ENCODE data around the gene CPNE5.

- TF ChIP-seq CTCF (IDR thresholded peaks at IDR 0.05) = no peak
- TF ChIP-seq POLR2A (IDR thresholded peaks at IDR 0.05) = no peak
Observed at GRCh38 chr6:36760685-36761435, 78.4 kb downstream of the CPNE5 start.

All from ovary (tissue), 3 donors.